IPS-NIHi7 (cell line): Measurements from ENCODE around the gene RIT2.

ENCODE experiments used
- DNase-seq: peaks from one replicate; pipeline ENCODE4 v3.0.0; 2012; ENCODE audit warnings: mixed read lengths; ENCODE audit errors: extremely low spot score

The RIT2 gene

DNA sequence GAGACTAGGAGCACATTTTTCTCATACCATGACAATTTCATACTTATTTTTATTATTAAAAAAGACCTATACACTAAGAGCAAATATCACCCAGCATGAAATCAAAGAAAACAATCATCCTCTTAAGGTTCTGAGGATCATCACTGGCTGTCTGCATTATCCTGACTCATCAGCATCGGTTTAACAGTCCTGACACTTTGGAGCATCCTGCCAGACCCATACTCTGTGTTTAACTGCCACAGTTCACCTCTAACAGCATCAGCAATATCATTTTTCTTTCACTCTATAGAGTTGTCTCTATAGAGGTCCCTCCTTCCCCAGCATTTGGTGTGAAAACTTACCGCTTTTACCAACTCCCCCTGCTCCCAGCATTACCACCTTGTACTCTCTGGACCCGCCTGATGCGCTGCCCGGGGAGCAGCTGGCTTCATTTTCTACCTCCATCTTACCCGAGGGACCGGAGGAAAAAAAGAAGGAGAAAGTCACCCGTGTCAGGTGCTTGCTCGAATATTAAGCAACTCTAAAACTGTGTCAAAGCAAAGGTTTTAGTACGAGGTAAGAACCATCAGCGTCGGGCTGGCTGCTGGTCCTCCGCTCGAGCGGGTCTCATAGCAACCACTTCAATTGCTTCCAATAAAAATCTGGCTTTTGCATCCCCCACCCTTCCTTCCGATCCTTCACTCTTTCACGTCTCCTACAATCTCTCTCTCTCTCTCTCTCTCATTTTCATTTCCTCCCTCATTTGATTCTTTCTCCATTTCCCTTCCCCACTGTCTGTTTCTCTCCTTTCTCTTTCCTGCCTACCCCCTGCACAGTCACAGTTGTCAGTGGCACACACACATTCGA is at the start of gene RIT2:
RIT2 (minus strand) TSS at position 610 of the 846 bp plus-strand sequence.
- no peak for DNase-seq

DNA sequence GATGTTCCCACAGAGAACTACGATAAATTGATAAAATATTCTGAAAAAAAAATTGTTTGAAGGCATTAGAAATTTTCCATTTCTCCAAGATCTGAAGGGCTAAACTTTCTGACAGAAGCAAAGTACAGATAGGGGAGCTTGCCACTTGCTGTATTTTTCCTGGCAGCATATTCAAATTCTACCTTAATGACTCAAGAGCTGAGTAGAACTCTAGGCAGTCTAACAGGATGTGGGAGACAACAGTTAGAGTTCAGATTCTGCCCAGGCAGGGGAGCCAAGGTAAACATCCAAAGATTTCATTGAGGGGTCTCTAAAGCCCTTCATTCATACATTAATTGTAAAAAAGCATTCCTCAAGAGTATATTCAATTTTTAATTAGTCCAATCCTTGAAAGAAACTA is 46.0 kb upstream of the RIT2 start:
- DNase-seq, result no peak

DNA sequence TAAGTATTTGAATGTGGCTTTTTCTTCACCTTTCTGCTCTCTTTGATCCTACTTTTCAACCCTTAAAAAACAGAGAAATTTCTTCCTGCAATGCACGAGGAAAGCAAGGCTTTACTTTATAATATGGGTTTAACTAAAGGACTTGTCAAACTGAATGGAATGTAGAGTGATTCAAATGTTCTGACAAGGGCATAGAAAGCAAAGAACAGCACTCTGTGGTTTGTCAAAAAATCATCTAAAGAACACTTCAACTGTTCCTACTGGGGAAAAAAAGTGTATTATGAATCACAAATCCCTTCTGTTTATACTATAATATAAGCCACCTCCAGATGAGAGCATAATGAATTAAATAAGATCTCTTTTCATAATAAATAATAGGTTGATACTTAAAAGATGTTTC is 45.0 kb upstream of the RIT2 start:
- DNase-seq, result no peak

DNA sequence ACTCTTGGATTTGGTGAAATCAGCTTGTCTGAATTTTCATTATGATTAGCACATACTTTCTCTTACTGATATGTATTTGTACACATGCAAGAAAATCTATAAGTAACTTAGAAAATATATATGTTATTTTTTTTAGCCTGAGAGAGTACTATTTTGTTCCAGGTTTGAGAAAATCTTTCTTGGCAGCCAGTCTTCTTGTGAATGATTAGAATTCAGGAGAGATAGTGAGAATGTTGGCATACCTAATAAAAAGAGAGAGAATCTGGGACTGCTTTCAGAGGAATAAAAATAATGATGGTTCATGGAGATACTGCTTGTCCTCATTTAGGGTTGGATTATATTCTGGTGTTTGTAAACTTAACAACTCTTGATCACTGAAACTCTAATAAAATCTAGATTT is 44.4 kb upstream of the RIT2 start:
- DNase-seq, result no peak

DNA sequence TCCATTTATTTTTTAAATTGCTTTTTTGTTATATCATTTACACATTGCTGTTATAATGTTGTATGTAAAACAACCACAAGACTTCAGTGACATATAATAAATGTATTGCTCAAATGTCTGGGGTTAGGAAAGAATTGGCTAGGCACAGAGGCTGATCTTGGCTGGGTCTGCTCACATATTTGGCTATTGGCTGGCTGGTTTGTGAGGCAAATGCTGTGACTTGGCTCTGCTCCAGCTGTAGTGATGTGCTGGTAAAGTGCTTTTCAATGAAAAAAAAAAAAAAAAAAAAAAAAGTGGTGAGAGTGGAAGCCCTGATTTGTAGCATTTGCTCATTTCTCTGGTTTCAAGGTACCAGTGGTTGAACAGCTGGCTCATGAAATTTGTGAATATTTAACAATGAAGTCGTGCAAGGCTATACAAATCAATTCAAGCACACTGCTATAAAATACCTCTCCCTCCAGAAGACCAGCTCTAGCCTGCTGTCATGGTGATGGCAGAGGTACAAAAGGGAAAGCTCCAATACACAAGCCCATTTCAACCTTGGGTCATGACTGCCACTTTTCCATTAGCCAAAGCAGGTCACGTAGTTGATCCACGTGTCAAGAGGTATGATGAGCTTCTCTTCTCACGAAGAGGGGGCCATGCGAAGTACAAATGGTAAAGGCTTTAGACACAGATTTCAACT is 43.7 kb upstream of the RIT2 start:
- no peak for DNase-seq

DNA sequence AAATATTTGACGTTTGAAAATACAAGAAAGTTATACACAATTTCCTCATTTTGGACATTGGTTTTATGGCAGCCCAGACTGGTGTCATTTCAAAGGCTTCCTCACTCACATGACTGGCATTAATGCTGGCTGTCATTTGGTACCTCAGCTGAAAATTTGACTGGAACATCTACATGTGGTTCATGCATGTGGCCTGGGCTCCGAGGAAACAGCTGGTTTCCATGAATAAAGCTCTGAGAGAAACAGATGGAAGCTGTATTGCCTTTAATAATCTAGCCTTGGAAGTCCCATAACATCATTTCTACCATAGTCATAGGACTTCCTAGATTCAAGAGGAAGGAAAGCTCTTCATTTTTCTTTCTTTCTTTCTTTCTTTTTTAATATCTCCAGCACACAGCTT is 42.9 kb upstream of the RIT2 start:
- no peak for DNase-seq

DNA sequence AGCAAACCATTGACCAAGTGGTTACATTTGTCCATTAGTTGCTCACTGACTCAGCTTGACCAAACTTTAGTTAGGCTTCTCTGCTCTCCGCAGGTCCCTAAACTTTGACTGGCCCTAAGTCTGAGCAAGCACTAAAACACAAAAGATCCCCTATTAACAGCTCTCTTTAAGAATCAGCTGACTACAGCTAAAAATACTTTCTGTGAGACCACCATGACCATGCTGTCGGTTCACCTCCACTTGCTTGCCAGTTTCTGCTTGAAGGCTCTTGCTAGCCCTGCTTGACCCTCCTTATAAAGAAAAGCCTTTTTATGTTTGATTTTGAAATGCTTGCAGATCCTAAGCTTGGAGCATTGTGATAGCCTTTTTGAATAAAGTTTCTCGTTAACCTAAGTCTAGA is 40.4 kb upstream of the RIT2 start:
- no peak for DNase-seq

DNA sequence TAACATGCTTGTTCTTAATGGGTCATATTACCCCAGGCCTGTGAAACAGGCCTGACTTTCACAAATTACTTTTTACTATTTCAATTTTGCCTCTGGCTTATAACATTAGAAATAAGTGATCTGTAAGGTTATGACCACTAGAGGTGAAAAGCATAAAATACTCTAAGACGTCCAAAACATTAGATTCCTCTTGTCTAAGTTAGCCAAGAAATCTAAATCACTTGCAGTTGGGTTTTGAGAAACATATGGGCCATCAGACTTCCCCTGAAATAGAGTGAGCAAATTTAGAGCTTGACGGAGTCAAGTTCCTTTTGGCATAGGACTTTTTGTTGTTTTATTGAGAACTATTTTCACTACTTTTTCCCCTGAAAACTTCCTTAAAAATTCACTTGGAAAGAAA is 32.7 kb upstream of the RIT2 start:
- DNase-seq, result no peak

DNA sequence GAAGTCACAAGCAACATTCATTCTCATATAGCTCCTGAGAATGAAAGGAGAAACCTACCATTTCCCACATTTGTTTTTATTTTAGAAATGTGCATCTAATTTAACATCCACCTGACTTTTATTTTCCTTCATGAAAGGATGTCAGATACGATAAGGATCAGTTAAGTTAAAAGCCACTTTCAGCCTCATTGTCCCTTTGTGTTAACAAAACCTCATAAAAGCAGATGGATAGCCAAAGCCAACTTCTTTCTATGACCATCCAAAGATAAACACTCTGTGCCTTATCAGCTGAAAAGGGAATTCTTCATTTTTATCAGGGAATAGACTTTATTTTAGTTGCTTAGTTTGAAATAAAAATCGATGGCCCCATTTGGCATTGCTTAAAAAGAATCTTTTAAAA is 25.7 kb upstream of the RIT2 start:
- no peak for DNase-seq

DNA sequence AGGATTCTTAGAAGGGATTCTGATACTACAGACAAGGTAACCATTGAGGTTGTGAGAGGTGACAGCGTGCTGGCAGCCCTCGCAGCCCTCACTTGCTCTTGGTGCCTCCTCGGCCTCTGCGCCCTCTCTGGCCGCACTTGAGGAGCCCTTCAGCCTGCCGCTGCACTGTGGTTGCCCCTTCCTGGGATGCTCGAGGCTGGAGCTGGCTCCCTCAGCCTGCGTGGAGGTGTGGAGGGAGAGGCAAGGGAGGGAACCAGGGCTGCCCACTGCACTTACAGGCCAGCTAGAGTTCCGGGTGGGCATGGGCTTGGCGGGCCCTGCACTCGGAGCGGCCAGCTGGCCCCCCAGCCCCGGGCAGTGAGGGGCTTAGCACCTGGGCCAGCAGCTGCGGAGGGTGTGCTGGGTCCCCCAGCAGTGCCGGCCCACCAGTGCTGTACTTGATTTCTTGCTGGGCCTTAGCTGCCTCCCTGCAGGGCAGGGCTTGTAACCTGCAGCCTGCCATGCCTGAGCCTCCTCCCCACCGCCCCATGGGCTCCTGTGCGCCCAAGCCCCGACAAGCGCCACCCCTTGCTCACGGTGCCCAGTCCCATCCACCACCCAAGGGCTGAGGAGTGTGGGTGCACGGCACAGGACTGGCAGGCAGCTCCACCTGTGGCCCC is 23.9 kb upstream of the RIT2 start:
- DNase-seq, result no peak

DNA sequence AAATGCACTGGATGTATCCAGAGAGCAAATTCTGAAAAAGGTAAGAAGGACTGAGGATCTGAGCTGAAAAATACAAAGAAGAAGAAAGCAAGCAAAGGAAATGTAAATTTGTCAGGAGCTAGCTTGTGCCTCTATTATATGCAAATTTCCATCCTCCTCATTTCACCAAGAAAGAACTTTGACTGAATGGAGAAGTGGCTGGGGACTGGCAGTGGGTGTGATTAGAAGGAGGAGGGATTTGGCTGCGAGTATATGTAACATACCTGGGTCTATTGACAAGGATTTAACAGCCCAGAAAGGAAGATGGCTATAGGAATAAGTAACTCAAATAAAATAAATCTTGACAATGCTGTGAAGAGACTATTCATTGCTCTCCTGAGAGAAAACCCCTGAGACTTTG is 19.4 kb upstream of the RIT2 start:
- no peak for DNase-seq

DNA sequence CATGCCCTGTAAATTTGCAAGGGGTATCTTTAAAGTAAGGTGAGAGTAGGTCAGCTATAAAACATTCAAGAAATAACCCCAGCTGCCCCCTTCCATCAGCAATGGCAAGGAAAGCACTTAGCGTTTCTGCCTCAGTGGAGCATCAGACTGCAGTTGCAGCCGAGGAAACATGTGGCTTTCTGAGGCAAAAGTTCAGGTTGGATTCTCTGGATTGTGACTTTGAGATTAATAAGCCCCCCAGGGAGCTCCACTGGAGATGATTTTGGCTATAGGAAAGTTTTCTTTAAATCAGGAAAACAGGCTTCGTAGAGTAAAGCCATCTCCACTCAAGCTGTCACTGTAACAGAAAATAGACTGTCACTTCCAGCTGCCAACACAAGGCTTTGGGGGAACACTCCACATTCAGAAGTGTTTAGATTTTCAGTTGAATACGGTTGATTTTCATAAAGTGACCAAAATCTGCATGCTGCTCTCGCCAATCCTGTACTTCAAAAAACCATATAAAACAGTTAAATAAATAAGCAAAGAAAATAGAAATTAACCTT is 15.3 kb upstream of the RIT2 start:
- DNase-seq, result no peak

DNA sequence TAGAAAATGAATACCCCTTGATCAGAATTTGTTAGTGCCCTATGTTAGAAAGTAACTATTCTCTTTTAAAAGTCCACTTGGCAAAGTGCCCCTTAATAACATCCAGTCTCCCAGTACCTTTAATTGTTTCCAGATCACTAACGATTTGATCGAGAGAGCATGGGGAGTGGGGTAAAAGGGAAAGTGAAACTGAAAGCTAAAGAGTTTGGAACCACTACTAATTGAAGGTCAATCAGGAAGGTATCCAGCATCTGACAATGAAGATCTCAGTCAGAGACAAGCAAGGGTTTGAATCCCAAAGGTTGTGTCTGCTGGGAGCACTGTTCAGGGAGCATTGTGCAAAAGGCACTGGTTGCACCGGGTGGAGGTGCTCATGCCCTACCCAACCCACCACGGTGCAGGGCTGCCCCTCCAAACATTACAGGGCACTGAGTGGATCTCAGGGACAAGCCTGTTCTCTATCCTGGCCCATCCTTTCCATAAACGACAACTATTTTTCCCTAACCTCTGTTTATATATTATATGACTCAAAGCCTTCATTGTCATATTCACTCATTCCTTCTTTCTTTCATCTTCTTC is 14.6 kb upstream of the RIT2 start:
- no peak for DNase-seq

DNA sequence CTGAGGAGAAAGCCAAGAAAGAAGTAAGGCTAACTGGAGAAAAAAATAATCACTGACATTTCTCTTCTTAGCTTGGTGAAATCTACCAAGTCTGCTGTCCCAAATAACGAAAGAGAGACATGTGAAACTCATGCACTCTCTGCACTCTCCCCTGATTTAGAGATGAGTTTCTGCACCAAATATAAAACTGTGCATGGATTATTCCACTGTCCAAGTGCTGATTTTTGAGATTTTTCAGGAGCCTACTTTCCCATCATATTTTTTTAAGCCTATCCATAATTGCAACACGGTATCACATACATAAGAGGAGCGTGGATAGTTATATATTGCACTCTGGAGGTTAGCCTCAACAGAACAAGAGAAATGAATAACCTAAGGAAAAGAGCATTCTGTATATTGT is 10.0 kb upstream of the RIT2 start:
- DNase-seq, result no peak

DNA sequence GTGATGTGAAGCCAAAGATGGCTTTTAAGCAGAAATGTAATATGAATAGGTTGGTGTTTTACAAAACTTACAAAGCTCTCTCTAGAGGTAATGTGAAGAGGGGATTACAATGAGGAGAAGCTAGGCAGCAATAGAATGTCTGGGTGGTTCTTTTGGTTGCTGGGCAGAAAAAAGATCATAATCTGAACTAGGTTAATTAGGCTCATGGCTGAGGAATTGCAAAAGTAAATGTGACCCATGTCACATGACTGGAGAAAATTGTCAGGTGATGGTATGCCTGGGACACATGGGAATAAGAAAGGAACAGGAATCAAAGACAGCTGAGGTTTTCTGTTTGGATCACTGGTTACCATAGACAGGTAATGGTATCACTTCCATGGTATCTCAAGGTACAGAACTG is 7.5 kb upstream of the RIT2 start:
- no peak for DNase-seq

DNA sequence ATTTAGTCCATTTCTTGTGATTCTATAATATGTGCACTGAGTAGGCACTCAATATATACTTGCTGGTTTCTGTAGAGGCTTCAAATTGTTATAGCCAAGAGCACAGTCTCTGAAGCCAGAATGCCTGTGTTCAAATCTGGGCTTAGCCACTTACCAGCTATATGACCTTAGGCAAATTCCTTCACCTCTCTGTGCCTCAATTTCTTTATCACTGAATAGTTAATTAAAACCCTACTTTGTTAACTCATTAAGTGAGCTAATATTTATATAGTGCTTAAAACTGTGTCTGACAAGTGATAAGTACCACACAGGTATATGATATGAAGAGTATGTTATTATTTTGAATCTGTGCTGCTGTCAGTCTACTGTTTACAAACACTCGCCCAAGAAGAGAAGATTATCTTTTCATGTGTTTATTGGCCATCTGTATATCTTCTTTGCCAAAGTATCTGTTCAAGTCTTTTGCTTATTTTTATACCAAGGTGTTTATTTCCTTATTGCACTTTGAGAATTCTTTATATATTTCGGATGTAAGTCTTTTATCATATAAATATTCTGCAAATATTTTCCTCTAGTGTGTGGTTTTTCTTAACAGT is 1.3 kb upstream of the RIT2 start:
- DNase-seq, result no peak

DNA sequence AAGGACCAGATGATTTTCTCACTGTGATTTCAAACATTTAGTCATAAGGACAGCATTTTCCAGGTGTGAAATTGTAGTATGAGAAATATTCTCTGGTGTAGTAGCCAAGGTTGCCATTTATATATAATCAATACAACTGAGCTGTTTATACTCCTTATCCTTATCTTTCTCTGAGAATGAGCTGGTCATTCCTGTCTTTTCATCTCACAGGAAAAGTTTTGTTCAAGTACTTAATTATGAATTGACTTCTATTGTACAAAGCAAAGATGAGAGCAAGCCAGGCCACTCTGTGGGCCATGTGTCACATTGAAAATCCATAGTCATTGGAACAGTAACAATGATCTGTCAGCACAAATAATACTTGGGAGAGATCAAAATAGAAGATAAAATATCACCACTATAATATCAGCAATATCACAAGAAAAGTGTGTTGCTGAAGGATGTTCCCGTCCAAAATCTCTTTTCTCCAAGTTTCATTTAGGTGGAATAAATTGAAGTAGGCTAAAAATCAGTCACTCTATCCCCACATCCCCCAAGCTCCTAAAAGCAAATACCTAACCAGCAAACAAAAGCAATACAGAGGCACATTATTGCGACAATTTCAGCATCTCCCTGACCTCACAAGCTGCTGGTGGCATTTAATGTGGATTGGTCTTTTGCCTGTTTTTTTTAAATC is 2.1 kb downstream of the RIT2 start:
- no peak for DNase-seq

DNA sequence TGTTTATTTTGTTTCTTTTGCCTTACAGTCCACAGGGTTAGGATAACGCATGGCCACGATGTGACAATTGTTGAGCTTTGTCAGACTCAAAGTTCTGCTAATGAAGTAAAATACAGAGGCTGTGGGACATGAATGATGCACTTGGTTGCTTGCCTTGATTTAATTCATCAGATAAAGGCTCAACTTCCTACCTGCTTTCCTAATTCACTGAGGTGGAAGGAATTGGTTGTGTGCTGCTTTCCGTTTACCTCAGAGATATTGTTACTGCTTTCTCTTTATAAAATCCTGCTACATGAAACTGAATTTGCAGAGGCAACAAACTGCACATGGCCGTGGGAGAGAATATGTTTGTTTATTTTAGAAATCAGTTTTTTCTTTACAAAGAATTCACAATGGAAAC is 6.6 kb downstream of the RIT2 start:
- DNase-seq, result no peak

DNA sequence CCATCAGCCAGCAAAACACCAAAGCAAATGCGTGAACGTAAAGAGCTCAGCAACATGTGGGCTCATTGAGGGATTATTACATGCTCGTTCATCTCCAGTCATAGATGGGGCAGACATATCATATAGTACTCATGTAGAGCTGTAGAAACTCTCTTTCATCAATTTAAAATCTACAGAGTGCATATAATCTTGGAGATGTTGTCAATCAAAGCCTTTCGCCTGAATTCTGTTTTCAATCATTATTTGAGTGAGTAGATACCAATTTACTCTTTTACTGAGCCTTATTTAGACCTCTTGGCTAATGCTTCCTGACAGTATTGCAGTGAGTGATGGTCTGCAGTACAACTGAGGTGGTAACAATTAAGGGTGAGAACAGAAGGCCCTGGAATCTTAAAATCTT is 7.0 kb downstream of the RIT2 start:
- no peak for DNase-seq

DNA sequence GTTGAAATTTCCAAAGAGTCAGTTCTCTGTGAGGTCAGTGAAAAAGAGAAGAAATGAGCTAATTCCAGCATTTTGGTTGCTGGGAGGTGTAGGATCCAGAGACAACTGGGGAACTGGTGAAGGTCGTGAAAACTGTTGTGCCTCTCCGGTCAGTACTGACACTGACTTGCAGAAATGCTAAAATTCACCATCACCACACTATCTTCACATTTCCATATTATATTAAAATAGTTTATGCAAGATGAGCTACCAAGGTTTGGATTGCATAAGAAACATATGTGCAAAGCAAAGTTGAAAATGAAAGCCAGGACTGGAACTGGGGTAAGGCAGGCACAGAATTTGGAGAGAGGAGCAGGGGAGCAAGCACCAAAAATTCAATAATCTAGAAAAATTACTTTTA is 21.8 kb downstream of the RIT2 start:
- DNase-seq, result no peak

DNA sequence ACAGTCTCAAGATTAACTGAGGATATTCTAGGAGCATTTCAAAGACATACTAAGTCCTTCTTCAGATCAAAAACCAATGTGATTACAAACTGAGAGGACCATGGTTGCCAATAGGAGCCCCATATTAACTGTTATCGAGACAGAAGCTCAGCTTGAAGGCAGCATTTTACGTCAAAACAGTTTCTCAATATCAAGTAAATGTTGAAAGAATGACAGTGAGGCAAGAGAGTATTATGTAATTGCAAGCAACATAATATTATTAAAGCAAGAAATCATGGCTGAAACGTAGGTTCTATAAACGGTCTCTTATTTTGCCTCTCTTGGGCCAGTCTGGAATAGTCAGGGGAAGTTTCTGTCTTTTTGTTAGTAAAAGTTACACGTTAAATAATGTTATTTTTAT is 22.9 kb downstream of the RIT2 start:
- no peak for DNase-seq
